ENCODE results near the gene LAIR1. TPM values are rescaled to one million over a fixed set of nuclear protein-coding genes. Genes with fewer than 3 reads are reported as not detected.
"Not testable (repeated sequence)": the region's sequence is repeated elsewhere in the genome, so short reads cannot be mapped to it uniquely, and the experiment has no call there.

Gene LAIR1
- total RNA-seq, 1 donor from 2014 or later, result 0.92 TPM

DNA sequence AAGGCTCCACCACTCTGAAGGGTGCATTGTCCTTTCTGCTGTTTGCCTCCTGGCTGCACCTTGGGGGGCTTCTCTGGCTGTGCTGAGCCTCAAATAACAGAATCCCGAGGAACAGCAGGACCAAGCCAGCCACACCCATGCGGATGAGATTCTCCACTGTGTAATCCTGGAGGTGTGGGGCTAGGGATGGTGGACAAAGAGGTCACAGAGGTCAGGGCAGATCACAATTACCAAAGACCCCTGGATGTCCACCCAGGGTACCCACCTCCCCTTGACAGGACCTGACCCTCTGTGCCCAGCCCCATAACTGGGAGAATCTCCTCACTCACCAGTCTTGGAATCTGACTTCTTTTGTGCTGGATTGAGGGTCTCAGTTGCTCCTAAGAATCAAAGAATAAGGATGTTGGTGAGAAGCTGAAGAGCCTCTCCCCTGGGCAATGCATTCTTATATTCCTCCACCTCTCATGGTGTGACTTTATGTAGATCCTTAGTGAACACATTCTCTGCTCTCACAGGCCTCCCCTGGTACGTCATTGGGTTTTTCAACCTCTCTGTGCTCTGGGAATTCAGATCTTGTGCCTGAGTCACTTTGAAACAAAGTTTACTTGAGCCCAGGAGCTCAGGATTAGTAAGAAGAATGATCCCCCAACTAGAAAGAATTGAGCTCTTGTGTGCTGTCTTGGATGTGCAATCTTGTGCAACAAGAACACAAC lies 31.0 kb downstream of the LAIR1 start:
- TF ChIP-seq, protein P1, sequence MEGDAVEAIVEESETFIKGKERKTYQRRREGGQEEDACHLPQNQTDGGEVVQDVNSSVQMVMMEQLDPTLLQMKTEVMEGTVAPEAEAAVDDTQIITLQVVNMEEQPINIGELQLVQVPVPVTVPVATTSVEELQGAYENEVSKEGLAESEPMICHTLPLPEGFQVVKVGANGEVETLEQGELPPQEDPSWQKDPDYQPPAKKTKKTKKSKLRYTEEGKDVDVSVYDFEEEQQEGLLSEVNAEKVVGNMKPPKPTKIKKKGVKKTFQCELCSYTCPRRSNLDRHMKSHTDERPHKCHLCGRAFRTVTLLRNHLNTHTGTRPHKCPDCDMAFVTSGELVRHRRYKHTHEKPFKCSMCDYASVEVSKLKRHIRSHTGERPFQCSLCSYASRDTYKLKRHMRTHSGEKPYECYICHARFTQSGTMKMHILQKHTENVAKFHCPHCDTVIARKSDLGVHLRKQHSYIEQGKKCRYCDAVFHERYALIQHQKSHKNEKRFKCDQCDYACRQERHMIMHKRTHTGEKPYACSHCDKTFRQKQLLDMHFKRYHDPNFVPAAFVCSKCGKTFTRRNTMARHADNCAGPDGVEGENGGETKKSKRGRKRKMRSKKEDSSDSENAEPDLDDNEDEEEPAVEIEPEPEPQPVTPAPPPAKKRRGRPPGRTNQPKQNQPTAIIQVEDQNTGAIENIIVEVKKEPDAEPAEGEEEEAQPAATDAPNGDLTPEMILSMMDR (IDR thresholded peaks at IDR 0.05; ENCODE audit: unreplicated experiment), result no peak
- peaks cover 18% of the 10 kb centered on the region for H3K27me3 Mint-ChIP-seq (ENCODE audit: low read depth)
- no peak overlapping the region for H3K4me3 Mint-ChIP-seq
- no peaks in the 10 kb centered on the region for H3K36me3 Mint-ChIP-seq
- DNase-seq (ENCODE audit: low spot score in 2 of 2, unreplicated experiment in 2 of 2), result no peak
- no peaks in the 10 kb centered on the region for H3K9me3 Mint-ChIP-seq
- H3K4me1 Mint-ChIP-seq, result no peaks in the 10 kb centered on the region
- no peak overlapping the region for H3K27ac Mint-ChIP-seq

DNA sequence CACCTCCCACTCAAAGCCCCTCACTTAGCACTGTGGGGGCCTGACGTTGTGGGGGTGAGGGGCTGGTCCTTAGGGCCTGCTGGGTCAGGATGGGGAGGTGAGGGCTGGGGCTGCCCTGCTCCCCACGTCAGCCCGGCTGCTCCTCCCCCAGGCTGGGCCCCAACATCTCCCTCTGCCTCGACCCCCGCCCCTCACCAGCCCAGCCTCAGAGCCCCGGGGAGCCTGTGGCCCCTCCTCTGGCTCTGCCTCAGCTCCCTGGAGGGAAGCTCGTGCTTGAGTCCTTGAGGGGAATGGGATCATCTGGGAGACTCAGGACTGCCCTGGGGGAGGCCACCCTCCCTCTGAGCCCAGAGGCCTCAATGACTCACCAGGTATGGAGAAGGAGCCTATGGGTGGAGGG lies 32.6 kb downstream of the LAIR1 start:
- no peak for DNase-seq (ENCODE audit: low spot score in 2 of 2, unreplicated experiment in 2 of 2)
- H3K4me3 Mint-ChIP-seq, result no peak overlapping the region
- H3K4me1 Mint-ChIP-seq, result no peaks in the 10 kb centered on the region
- H3K36me3 Mint-ChIP-seq, result no peaks in the 10 kb centered on the region
- H3K9me3 Mint-ChIP-seq, result no peaks in the 10 kb centered on the region
- H3K27me3 Mint-ChIP-seq (ENCODE audit: low read depth), result peaks cover 25% of the 10 kb centered on the region
- H3K27ac Mint-ChIP-seq, result no peak overlapping the region
- TF ChIP-seq, protein P1 (IDR thresholded peaks at IDR 0.05; ENCODE audit: unreplicated experiment), result no peak

DNA sequence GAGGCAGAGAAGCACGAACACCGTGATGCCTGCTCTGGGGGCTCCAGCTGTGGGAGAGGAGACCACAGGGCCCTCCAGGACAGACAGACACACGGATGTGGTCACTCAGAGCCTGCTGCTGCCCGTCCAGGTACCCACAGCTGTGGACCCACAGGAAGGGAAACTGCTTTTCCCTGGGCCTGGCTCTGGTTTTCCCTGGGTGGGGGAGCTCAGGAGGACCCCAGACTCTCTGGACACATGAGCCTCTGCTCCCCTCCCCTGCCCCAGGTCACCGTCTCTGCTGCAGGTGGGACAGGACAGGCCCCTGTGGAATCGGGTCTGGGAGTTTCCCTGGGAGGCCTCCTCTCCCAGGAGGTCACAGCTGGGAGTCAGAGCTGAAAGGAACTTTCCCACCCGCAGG lies 33.1 kb downstream of the LAIR1 start:
- TF ChIP-seq, protein P1 (IDR thresholded peaks at IDR 0.05; ENCODE audit: unreplicated experiment), result no peak

DNA sequence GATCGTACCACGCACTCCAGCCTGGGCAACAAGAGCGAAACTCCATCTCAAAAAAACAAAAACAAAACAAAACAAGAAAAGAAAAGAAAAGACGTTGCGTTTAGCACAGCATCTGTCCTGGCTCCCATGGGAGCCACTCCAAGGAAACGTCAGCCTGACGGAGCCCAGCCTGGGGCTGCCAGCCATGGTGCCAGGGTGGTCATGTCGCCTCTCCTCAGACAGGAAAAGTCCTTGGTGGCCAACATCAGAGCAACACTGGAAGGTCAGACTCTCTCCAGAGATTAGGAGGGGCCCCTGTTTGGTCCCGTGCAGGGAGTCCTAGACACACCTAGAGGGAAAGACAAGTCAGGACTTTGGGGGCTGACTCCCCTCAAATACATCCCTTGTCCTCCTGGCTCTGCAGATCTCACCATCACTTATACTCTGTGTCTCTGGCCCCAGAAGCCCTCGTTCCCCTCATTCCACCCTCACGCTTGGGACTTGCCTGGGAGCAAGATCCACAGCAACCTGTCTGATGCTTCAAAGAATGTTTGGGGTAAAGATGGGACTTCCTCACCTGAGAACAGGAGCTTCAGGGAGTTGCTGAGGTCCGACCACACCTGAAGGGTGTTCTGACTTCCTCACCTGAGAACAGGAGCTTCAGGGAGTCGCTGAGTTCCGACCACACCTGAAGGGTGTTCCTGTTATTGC lies 35.1 kb downstream of the LAIR1 start:
- H3K4me3 Mint-ChIP-seq, result no peak overlapping the region
- H3K4me1 Mint-ChIP-seq, result no peaks in the 10 kb centered on the region
- peaks cover 31% of the 10 kb centered on the region for H3K27me3 Mint-ChIP-seq (ENCODE audit: low read depth)
- TF ChIP-seq, protein P1 (IDR thresholded peaks at IDR 0.05; ENCODE audit: unreplicated experiment), result no peak
- no peak for DNase-seq (ENCODE audit: low spot score in 2 of 2, unreplicated experiment in 2 of 2)
- no peak overlapping the region for H3K27ac Mint-ChIP-seq
- no peaks in the 10 kb centered on the region for H3K9me3 Mint-ChIP-seq
- H3K36me3 Mint-ChIP-seq, result no peaks in the 10 kb centered on the region

More for the DNA sequence above, 33.1 kb downstream of the LAIR1 start:
- H3K27ac Mint-ChIP-seq, result no peak overlapping the region
- DNase-seq (ENCODE audit: low spot score in 2 of 2, unreplicated experiment in 2 of 2), result no peak
- no peak overlapping the region for H3K4me3 Mint-ChIP-seq
- no peaks in the 10 kb centered on the region for H3K36me3 Mint-ChIP-seq
- H3K9me3 Mint-ChIP-seq, result no peaks in the 10 kb centered on the region
- peaks cover 26% of the 10 kb centered on the region for H3K27me3 Mint-ChIP-seq (ENCODE audit: low read depth)
- H3K4me1 Mint-ChIP-seq, result no peaks in the 10 kb centered on the region

DNA sequence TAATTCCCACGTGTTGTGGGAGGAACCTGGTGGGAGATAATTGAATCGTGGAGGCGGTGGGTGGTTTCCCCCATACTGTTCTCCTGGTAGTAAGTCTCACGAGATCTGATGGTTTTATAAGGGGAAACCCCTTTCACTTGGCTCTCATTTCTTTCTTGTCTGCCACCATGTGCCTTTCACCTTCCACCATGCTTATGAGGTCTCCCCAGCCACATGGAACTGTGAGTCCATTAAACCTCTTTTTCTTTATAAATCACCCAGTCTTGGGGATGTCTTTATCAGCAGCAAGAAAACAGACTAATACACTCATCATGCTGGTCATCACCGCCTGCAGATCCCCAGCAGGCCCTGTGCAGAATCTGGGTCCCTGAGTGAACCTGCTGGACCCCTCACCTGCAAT lies 36.0 kb downstream of the LAIR1 start:
- H3K4me1 Mint-ChIP-seq; H3K9me3 Mint-ChIP-seq; H3K4me3 Mint-ChIP-seq; H3K27ac Mint-ChIP-seq; H3K36me3 Mint-ChIP-seq; DNase-seq (ENCODE audit: low spot score in 2 of 2, unreplicated experiment in 2 of 2): not testable (repeated sequence)
- peaks cover 25% of the 10 kb centered on the region for H3K27me3 Mint-ChIP-seq (ENCODE audit: low read depth)

DNA sequence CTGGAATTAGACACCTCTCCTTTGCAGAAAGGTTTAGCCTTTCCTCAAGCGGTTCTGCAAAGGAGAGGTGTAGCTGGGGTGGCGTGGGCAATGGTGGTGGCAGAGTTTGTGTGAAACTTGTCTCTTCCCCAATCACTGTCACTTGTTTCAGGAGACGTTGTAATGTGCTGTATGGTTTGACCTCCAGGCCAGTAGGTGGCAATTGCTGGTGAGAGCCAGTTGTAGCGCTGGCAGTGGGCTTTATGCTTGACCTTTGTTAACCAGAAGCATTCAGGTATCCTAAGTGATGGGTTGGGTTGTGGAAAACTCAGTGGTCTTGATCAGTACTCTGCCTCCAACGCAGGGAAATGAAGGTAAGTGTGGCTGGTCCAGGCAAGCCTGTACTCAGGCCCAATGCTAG lies 39.1 kb downstream of the LAIR1 start:
- H3K36me3 Mint-ChIP-seq, result no peaks in the 10 kb centered on the region
- TF ChIP-seq, protein P1 (IDR thresholded peaks at IDR 0.05; ENCODE audit: unreplicated experiment), result no peak
- DNase-seq (ENCODE audit: low spot score in 2 of 2, unreplicated experiment in 2 of 2), result no peak
- peaks cover 15% of the 10 kb centered on the region for H3K9me3 Mint-ChIP-seq
- peaks cover 19% of the 10 kb centered on the region for H3K27me3 Mint-ChIP-seq (ENCODE audit: low read depth)
- no peak overlapping the region for H3K4me3 Mint-ChIP-seq
- H3K27ac Mint-ChIP-seq, result no peak overlapping the region
- H3K4me1 Mint-ChIP-seq, result no peaks in the 10 kb centered on the region

Measured in mesothelial cell of epicardium (in vitro differentiated cells).